Measurements from ENCODE around the gene E2F1. TPM values are rescaled to one million over a fixed set of nuclear protein-coding genes. Genes with fewer than 3 reads are reported as not detected.

The E2F1 gene
- 28.7 and 33.3 TPM in 2 replicates for total RNA-seq (2014; rRNA removed; shearing (Covaris generic))

- peak; percentile 96 for DNase-seq (ENCODE audit: low read depth)
Measured at GRCh38 chr20:33686100-33686983, at the start of gene E2F1. Gene E2F1, minus strand, starts transcription at chr20:33686385. Its CDS starts 121 bp downstream, at chr20:33686264.

- DNase-seq (ENCODE audit: low read depth) = peak; percentile 57
Measured at GRCh38 chr20:33733654-33734576, 47.7 kb upstream of the E2F1 start.

GRCh38 chr20:33732166-33732970, 46.2 kb upstream of the E2F1 start:
- DNase-seq (ENCODE audit: low read depth) = no peak

- DNase-seq (ENCODE audit: low read depth) = peak; percentile 88
Measured at GRCh38 chr20:33731693-33732165, 45.5 kb upstream of the E2F1 start, which contains the start of gene ZNF341. Gene ZNF341, plus strand, starts transcription at chr20:33731996. Its CDS starts 26 bp downstream, at chr20:33732022.

GRCh38 chr20:33730946-33731692, 44.9 kb upstream of the E2F1 start:
- DNase-seq (ENCODE audit: low read depth) = no peak

GRCh38 chr20:33729101-33729500, 42.9 kb upstream of the E2F1 start:
- no peak for DNase-seq (ENCODE audit: low read depth)

GRCh38 chr20:33728463-33728862, 42.3 kb upstream of the E2F1 start:
- DNase-seq (ENCODE audit: low read depth) = no peak

GRCh38 chr20:33727806-33728205, 41.6 kb upstream of the E2F1 start:
- no peak for DNase-seq (ENCODE audit: low read depth)

GRCh38 chr20:33727115-33727479, 40.9 kb upstream of the E2F1 start:
- DNase-seq (ENCODE audit: low read depth) = no peak

- DNase-seq (ENCODE audit: low read depth) = no peak
Measured at GRCh38 chr20:33725607-33726264, 39.6 kb upstream of the E2F1 start.

GRCh38 chr20:33724439-33725094, 38.4 kb upstream of the E2F1 start:
- no peak for DNase-seq (ENCODE audit: low read depth)

- DNase-seq (ENCODE audit: low read depth) = no peak
Measured at GRCh38 chr20:33721391-33722140, 35.4 kb upstream of the E2F1 start.

- peak; percentile 100 for DNase-seq (ENCODE audit: low read depth)
Measured at GRCh38 chr20:33719989-33720709, 34.0 kb upstream of the E2F1 start, which contains the start of gene PXMP4. Gene PXMP4, minus strand, starts transcription at chr20:33720310. Its CDS starts 103 bp downstream, at chr20:33720207.

GRCh38 chr20:33719277-33719988, 33.2 kb upstream of the E2F1 start:
- no peak for DNase-seq (ENCODE audit: low read depth)

GRCh38 chr20:33716498-33716897, 30.3 kb upstream of the E2F1 start:
- DNase-seq (ENCODE audit: low read depth) = no peak

- no peak for DNase-seq (ENCODE audit: low read depth)
Measured at GRCh38 chr20:33713865-33714367, 27.7 kb upstream of the E2F1 start.

GRCh38 chr20:33711446-33711738, 25.2 kb upstream of the E2F1 start:
- no peak for DNase-seq (ENCODE audit: low read depth)

All from RPMI7951 (cell line).